Pancreas (tissue), 10 donors: Measurements from ENCODE around the gene CRAMP1. TPM values are rescaled to one million over a fixed set of nuclear protein-coding genes. Genes with fewer than 3 reads are reported as not detected.
"Not testable (repeated sequence)": the region's sequence is repeated elsewhere in the genome, so short reads cannot be mapped to it uniquely, and the experiment has no call there.

ENCODE experiments used
- ATAC-seq, 4 donors: fragments of 200-7000 bp; cut with Tn5 transposase; one replicate each; pipeline versions ENCODE4 v1.8.0 to v1.9.1; 2020; ENCODE audit warnings: mild to moderate bottlenecking in 4 of 4, moderate library complexity in 4 of 4
- DNase-seq, 6 donors: peaks; one replicate each; pipeline ENCODE4 v3.0.0-alpha.2; 2020
- FAIRE-seq: peaks from 2 replicates; lab custom pipeline; 2012; peaks lifted over from hg19 to GRCh38; lab: Jason Lieb, UNC
- H3K27ac ChIP-seq, 4 donors: fragments of 200-600 bp; sonication (generic); 1 replicate in 3 of 4; 2 replicates in 1 of 4; pipeline versions ENCODE4 v1.5.0 to v1.8.0; 2020
- H3K27me3 ChIP-seq, 4 donors: fragments of 200-600 bp; one replicate each; pipeline ENCODE4 v1.8.0; 2021
- H3K36me3 ChIP-seq, 3 donors: fragments of 200-600 bp; sonication (generic) in 1 of 3; one replicate each; pipeline versions ENCODE4 v1.5.0 to v1.8.0; 2020 to 2021
- H3K4me1 ChIP-seq, 3 donors: fragments of 200-600 bp; one replicate each; pipeline ENCODE4 v1.8.0; 2021
- H3K4me3 ChIP-seq, 4 donors: fragments of 200-600 bp; sonication (generic) in 2 of 4; one replicate each; pipeline versions ENCODE4 v1.5.0 to v1.8.0; 2020 to 2021
- H3K9me3 ChIP-seq, 4 donors: fragments of 200-600 bp; one replicate each; pipeline ENCODE4 v1.8.0; 2021
- CTCF ChIP-seq, 4 donors: fragments of 200-600 bp; sonication (generic) in 3 of 4; IDR thresholded peaks; one replicate each; pipeline versions ENCODE4 v1.5.0 to v1.8.0; 2021; ENCODE audit warnings: antibody characterized with exemption in 4 of 4
- WGBS, 2 donors: extraction: QIAGEN DNeasy Blood & Tissue Kit; methylation state at CpG; one replicate each; pipeline ENCODE4 v1.1.7; 2013; 5-methylcytosine and 5-hydroxymethylcytosine counted together
- intact Hi-C, 3 donors: fragments of 100-400 bp; cut with DNase I; formaldehyde crosslinking; loops; one replicate each; pipeline versions ENCODE4 v1.11.1 to v1.14.2; 2022
- polyA plus RNA-seq, 2 donors: library from polyadenylated mRNA; stranded (reverse); fragments of 200-250 nt; gene quantifications; one replicate each; pipeline ENCODE4 v1.2.3, GENCODE V29; 2013
- total RNA-seq, 6 donors: library from RNA; stranded (reverse); fragmentation: NEBNext Ultra II Directional in 4 of 6; extraction: Animal tissue kit (Norgen Biotek cat#: 25700) in 4 of 6; gene quantifications; one replicate each; pipeline versions ENCODE4 v1.2.1 to v1.2.4, GENCODE V29; 2021 to 2023
- donor health status: healthy with polysubstance abuse.
- donor health status: DM: no; HTN: no; CAD: no; lungs with moderate emphysema.
- donor health status: DM: no; HTN: no; CAD: no.
- donor health status: control.
- donor health status: control.
- donor health status: Bipolar disorder and iron deficiency.
- donor health status: DM: yes; HTN: yes; CAD: no.
- donor health status: DM: no; HTN: no; CAD: no.
- donor health status: DM: no; HTN: no; CAD: no.
- donor health status: DM: yes; HTN: yes; CAD: no.

CRAMP1 gene
- total and polyA plus RNA-seq, 8 donors, result 4.6 to 16.2 (median 7.2) TPM

- Histone ChIP-seq H3K4me1 (no peaks in the 10 kb centered on the region), H3K4me3 (no peak overlapping the region), H3K9me3 (no peaks in the 10 kb centered on the region), H3K27me3 (no peaks in the 10 kb centered on the region), H3K36me3 (peaks cover 0 to 26% (median 4%) of the 10 kb centered on the region in 3 donors), H3K27ac (no peak overlapping the region)
- TF ChIP-seq CTCF (IDR thresholded peaks at IDR 0.05), result no peak
- FAIRE-seq, result no peak
- DNase-seq, result no peak
- WGBS, 2 donors, result 71 to 82% methylated on average over 8 of the region's 8 CpGs
- ATAC-seq, result no peak
- intact Hi-C loops, result no loop called here
Measured at GRCh38 chr16:1584926-1585484, 27.2 kb upstream of the CRAMP1 start.

GRCh38 chr16:1590366-1590765 is 21.8 kb upstream of the CRAMP1 start:
- Histone ChIP-seq H3K4me3 (no peak overlapping the region), H3K36me3 (peaks cover 0 to 15% (median 4%) of the 10 kb centered on the region in 3 donors), H3K9me3 (no peaks in the 10 kb centered on the region), H3K27me3 (no peaks in the 10 kb centered on the region), H3K4me1 (no peaks in the 10 kb centered on the region), H3K27ac (no peak overlapping the region)
- FAIRE-seq (no peak), DNase-seq (no peak), ATAC-seq (no peak)
- TF ChIP-seq CTCF (IDR thresholded peaks at IDR 0.05), result no peak
- 92 to 93% methylated on average over 6 of the region's 6 CpGs for WGBS, 2 donors
- intact Hi-C loops, result no loop called here

- no peak for TF ChIP-seq CTCF (IDR thresholded peaks at IDR 0.05)
- H3K4me3 ChIP-seq, result no peak overlapping the region
- no peaks in the 10 kb centered on the region for H3K9me3 ChIP-seq
- ATAC-seq (no peak), FAIRE-seq (no peak), DNase-seq (no peak)
- no peaks in the 10 kb centered on the region for H3K4me1 ChIP-seq
- peaks cover 0 to 15% (median 4%) of the 10 kb centered on the region in 3 donors for H3K36me3 ChIP-seq
- WGBS, 2 donors, result 93 to 96% methylated on average over 23 of the region's 23 CpGs
- no peaks in the 10 kb centered on the region for H3K27me3 ChIP-seq
- no peak overlapping the region for H3K27ac ChIP-seq
- intact Hi-C loops, result no loop called here
Measured at GRCh38 chr16:1590930-1591705, 21.0 kb upstream of the CRAMP1 start.

GRCh38 chr16:1592446-1592845 is 19.7 kb upstream of the CRAMP1 start:
- 86 to 88% methylated on average over 16 of the region's 16 CpGs for WGBS, 2 donors
- Histone ChIP-seq H3K9me3 (no peaks in the 10 kb centered on the region), H3K27me3 (no peaks in the 10 kb centered on the region), H3K36me3 (peaks cover 0 to 14% (median 4%) of the 10 kb centered on the region in 3 donors), H3K4me3 (no peak overlapping the region), H3K4me1 (no peaks in the 10 kb centered on the region), H3K27ac (no peak overlapping the region)
- no peak for FAIRE-seq
- ATAC-seq, result no peak
- TF ChIP-seq CTCF (IDR thresholded peaks at IDR 0.05), result no peak
- DNase-seq, result no peak
- intact Hi-C loops, result no loop called here

- H3K9me3 ChIP-seq, H3K4me1 ChIP-seq, H3K27ac ChIP-seq, H3K36me3 ChIP-seq, FAIRE-seq, ATAC-seq, H3K27me3 ChIP-seq, H3K4me3 ChIP-seq, DNase-seq, intact Hi-C loops: not testable (repeated sequence)
- WGBS, 2 donors, result 87 to 91% methylated on average over 5 of the region's 5 CpGs
Measured at GRCh38 chr16:1595511-1595910, 16.6 kb upstream of the CRAMP1 start.
